ENCODE measurements around the gene PAPLN. TPM values are rescaled to one million over a fixed set of nuclear protein-coding genes. Genes with fewer than 3 reads are reported as not detected.

Gene PAPLN
- total and polyA plus RNA-seq, 2 experiments from 2014 or later: 2.8 to 13.2 TPM

DNA sequence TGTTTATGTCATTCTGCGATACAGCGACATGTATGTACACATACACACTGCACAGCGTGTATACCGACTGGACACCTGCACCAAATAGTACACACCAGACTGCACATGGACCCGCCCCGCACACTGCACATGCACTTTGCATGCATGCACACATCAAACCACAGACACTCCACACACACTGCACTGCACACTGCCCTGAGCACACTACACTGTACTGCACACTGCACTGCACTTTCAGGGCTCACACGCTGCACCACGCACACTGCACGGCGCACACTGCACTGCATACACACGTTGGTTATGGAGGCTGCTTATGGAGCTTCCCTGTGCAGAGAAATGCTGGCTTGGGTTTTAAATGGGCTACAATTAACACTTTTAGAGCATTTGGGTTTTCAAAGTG, 1.6 kb downstream of the PAPLN start (continued):
- TF ChIP-seq, protein P1, sequence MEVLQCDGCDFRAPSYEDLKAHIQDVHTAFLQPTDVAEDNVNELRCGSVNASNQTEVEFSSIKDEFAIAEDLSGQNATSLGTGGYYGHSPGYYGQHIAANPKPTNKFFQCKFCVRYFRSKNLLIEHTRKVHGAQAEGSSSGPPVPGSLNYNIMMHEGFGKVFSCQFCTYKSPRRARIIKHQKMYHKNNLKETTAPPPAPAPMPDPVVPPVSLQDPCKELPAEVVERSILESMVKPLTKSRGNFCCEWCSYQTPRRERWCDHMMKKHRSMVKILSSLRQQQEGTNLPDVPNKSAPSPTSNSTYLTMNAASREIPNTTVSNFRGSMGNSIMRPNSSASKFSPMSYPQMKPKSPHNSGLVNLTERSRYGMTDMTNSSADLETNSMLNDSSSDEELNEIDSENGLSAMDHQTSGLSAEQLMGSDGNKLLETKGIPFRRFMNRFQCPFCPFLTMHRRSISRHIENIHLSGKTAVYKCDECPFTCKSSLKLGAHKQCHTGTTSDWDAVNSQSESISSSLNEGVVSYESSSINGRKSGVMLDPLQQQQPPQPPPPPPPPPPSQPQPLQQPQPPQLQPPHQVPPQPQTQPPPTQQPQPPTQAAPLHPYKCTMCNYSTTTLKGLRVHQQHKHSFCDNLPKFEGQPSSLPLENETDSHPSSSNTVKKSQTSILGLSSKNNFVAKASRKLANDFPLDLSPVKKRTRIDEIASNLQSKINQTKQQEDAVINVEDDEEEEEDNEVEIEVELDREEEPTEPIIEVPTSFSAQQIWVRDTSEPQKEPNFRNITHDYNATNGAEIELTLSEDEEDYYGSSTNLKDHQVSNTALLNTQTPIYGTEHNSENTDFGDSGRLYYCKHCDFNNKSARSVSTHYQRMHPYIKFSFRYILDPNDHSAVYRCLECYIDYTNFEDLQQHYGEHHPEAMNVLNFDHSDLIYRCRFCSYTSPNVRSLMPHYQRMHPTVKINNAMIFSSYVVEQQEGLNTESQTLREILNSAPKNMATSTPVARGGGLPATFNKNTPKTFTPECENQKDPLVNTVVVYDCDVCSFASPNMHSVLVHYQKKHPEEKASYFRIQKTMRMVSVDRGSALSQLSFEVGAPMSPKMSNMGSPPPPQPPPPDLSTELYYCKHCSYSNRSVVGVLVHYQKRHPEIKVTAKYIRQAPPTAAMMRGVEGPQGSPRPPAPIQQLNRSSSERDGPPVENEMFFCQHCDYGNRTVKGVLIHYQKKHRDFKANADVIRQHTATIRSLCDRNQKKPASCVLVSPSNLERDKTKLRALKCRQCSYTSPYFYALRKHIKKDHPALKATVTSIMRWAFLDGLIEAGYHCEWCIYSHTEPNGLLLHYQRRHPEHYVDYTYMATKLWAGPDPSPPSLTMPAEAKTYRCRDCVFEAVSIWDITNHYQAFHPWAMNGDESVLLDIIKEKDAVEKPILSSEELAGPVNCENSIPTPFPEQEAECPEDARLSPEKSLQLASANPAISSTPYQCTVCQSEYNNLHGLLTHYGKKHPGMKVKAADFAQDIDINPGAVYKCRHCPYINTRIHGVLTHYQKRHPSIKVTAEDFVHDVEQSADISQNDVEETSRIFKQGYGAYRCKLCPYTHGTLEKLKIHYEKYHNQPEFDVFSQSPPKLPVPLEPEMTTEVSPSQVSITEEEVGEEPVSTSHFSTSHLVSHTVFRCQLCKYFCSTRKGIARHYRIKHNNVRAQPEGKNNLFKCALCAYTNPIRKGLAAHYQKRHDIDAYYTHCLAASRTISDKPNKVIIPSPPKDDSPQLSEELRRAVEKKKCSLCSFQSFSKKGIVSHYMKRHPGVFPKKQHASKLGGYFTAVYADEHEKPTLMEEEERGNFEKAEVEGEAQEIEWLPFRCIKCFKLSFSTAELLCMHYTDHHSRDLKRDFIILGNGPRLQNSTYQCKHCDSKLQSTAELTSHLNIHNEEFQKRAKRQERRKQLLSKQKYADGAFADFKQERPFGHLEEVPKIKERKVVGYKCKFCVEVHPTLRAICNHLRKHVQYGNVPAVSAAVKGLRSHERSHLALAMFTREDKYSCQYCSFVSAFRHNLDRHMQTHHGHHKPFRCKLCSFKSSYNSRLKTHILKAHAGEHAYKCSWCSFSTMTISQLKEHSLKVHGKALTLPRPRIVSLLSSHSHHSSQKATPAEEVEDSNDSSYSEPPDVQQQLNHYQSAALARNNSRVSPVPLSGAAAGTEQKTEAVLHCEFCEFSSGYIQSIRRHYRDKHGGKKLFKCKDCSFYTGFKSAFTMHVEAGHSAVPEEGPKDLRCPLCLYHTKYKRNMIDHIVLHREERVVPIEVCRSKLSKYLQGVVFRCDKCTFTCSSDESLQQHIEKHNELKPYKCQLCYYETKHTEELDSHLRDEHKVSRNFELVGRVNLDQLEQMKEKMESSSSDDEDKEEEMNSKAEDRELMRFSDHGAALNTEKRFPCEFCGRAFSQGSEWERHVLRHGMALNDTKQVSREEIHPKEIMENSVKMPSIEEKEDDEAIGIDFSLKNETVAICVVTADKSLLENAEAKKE (CRISPR knock-in tag; IDR thresholded peaks at IDR 0.05): no peak

DNA sequence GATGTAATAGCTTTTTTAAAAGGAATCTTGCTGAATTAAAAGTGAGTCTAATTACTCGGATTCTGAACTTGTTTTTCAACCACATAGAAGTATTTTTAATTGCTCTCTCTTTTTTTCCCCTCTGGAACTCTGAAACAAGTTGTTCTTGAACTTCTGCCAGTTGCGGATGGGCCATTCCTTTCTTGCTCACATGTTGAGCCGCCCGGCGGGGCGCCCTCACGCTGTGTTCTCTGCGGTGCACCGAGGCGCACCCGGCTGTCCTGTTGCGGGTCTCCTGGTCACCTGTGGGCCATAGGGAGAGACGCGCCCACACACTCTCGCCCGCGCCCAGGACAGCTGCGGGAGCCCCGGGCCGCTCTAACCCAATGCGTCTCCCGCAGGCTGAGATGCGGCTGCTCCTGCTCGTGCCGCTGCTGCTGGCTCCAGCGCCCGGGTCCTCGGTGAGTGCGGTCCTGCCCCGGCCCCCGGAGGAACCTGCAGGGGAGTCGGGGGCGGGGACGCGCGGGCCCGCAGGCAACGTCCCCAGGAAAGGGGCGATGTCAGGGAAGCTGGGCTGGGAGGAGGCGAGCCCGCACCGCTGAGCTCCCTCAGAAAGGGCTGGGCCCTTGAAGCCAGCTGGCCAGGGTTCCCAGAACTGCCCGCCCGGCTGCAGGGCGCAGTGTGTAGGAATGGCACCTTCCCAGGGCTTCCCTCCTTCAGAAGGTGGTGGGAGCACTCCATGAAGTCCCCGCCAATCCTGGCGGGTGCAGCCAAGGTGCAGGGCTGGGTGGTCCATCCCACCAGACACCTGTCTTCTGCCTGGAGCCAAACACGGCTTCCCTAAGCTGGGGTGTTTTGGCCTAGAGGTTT, 2.3 kb downstream of the PAPLN start:
- Mint-ChIP-seq H3K9me3 (no peaks in the 10 kb centered on the region; the same call in 2 of the 3 replicates), H3K36me3 (ENCODE audit: low read depth) (peaks cover 2% of the 10 kb centered on the region; the same call in 1 of the 3 replicates), H3K27ac (no peak overlapping the region), H3K4me3 (peak overlapping the region; percentile 76), H3K4me1 (peaks cover 47% of the 10 kb centered on the region), H3K27me3 (ENCODE audit: insufficient read depth, low read depth, poor library complexity) (peaks cover 32% of the 10 kb centered on the region)
- Histone ChIP-seq H3K36me3 (ENCODE audit: insufficient read depth) (no peaks in the 10 kb centered on the region), H3F3A (replicated peaks; ENCODE audit: low read depth) (peaks cover 25% of the 10 kb centered on the region), H3K9me2 (ENCODE audit: insufficient read depth) (no peaks in the 10 kb centered on the region), H3K27me3 (ENCODE audit: insufficient read depth) (peaks cover 49% of the 10 kb centered on the region), H3K27ac (ENCODE audit: low read depth) (no peak overlapping the region), H3K4me2 (peak overlapping the region; percentile 96), H4K20me1 (replicated peaks; ENCODE audit: insufficient read depth) (peaks cover 3% of the 10 kb centered on the region; the same call in 1 of the 2 replicates), H2AFZ (peak overlapping the region; percentile 86), H3K4me1 (ENCODE audit: insufficient read depth) (peaks cover 42% of the 10 kb centered on the region), H3K79me2 (replicated peaks; ENCODE audit: insufficient read depth) (0 out of 2 replicates have a peak, but pooled peaks cover 3% of the 10 kb centered on the region), H3K4me3 (peak overlapping the region; percentile 69)
- DNase-seq (ENCODE audit: low spot score): peak; percentile 77
- peak; percentile 26 for ATAC-seq
- TF ChIP-seq NANOG (IDR thresholded peaks at IDR 0.05; ENCODE audit: borderline replicate concordance): no peak
- TF ChIP-seq EZH2 (IDR thresholded peaks at IDR 0.05; ENCODE audit: low read depth, unreplicated experiment): no peak
- TF ChIP-seq STAT1 (IDR thresholded peaks at IDR 0.05; ENCODE audit: unreplicated experiment): no peak
- TF ChIP-seq, protein P2, sequence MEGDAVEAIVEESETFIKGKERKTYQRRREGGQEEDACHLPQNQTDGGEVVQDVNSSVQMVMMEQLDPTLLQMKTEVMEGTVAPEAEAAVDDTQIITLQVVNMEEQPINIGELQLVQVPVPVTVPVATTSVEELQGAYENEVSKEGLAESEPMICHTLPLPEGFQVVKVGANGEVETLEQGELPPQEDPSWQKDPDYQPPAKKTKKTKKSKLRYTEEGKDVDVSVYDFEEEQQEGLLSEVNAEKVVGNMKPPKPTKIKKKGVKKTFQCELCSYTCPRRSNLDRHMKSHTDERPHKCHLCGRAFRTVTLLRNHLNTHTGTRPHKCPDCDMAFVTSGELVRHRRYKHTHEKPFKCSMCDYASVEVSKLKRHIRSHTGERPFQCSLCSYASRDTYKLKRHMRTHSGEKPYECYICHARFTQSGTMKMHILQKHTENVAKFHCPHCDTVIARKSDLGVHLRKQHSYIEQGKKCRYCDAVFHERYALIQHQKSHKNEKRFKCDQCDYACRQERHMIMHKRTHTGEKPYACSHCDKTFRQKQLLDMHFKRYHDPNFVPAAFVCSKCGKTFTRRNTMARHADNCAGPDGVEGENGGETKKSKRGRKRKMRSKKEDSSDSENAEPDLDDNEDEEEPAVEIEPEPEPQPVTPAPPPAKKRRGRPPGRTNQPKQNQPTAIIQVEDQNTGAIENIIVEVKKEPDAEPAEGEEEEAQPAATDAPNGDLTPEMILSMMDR (conservative IDR thresholded peaks at IDR 0.05; ENCODE audit: low read depth in 2 of 2): no peak
- TF ChIP-seq, protein P1 (CRISPR knock-in tag; IDR thresholded peaks at IDR 0.05): no peak
- no peak for TF ChIP-seq JUNB (IDR thresholded peaks at IDR 0.05; ENCODE audit: unreplicated experiment)

Measured in GM23338 (cell line).